NK-92 treated with Interleukin-12 subunit alpha and Interleukin-12 subunit beta, amount 100 ng/mL, for 24 hours (cell line): ENCODE data around the gene KRT76.

ENCODE experiments used
- DNase-seq: peaks from one replicate; lab custom pipeline; 2025; lab: John Stamatoyannopoulos, UW

Gene KRT76

GRCh38 chr12:52730383-52730782 lies 46.8 kb downstream of the KRT76 start:
- no peak for DNase-seq

GRCh38 chr12:52729147-52729546 lies 48.0 kb downstream of the KRT76 start:
- no peak for DNase-seq

- DNase-seq = no peak
Observed at GRCh38 chr12:52728374-52728773, 48.8 kb downstream of the KRT76 start.

GRCh38 chr12:52727037-52727436 lies 50.1 kb downstream of the KRT76 start:
- no peak for DNase-seq

- DNase-seq = no peak
Observed at GRCh38 chr12:52726451-52726850, 50.7 kb downstream of the KRT76 start.

GRCh38 chr12:52724384-52724783 lies 52.8 kb downstream of the KRT76 start:
- no peak for DNase-seq

GRCh38 chr12:52722680-52723079 lies 54.5 kb downstream of the KRT76 start:
- no peak for DNase-seq

- DNase-seq = no peak
Observed at GRCh38 chr12:52721838-52722470, 55.2 kb downstream of the KRT76 start.

GRCh38 chr12:52720365-52720886 lies 56.7 kb downstream of the KRT76 start:
- DNase-seq = no peak
